Skin epidermis (tissue), 12 donors: ENCODE measurements around the gene PAK1.

Source experiments
- H3K27ac ChIP-seq, 21 experiments: fragments of 200-600 bp; sonication (generic) in 11 of 21; one replicate each; pipeline ENCODE4 v1.5.0; 2020; ENCODE audit warnings: mild to moderate bottlenecking in 3 of 21, inconsistent platforms in 2 of 21, moderate library complexity in 2 of 21
- H3K4me3 ChIP-seq, 7 experiments: fragments of 200-600 bp; sonication (generic) in 2 of 7; one replicate each; pipeline ENCODE4 v1.5.0; 2020; ENCODE audit warnings: inconsistent platforms in 2 of 7, mild to moderate bottlenecking in 2 of 7, moderate library complexity in 1 of 7

Gene PAK1

DNA sequence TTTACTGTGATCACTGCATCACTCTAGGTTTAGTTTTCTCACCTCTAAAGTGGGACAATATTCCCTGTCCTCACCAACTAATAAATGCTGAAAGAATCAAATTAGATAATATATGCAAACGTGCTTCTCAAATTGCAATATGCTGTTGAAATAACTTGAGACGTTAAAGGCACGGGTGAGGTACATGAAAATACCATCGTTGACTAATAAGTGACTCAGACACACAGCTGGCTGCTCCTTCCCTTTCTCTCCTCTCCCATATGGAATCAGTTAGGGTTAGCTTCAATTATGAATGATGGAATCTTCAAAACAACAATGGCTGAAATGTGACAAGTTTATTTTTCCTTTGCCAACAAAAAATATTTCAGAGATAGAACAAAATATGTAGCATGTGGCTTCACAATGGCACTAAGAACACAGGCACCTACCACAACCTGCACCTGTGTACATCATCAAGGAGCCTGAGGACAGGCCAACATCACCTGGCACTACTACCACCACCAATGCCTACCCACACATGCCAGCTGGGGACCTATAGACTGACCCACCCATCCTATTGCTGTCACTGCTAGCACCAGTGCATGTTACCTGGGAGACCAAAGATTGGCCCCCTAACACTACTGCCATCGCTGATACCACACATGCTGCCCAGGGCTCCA lies 186.2 kb downstream of the PAK1 start:
- Histone ChIP-seq H3K27ac (no peak overlapping the region), H3K4me3 (no peak overlapping the region)

DNA sequence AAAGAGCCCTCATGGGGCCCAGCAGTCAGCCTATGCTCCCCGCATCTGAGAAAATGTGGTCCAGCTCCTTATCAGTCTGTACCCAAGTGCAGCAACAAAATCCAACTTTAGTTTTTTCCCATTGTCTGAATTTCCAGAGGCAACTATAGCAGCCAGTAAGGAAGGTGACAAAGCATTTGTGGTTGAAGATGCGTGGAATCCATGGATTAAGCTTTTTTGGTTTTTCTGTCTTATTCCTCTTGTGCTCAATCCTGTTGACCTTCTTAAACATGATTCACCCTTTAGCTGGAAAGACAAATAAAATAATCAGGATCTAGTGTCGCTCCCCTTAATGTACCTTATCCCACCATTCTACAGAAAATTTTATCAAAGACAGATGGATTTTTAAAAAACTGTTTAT lies 186.8 kb downstream of the PAK1 start:
- Histone ChIP-seq H3K4me3 (no peak overlapping the region), H3K27ac (no peak overlapping the region)

DNA sequence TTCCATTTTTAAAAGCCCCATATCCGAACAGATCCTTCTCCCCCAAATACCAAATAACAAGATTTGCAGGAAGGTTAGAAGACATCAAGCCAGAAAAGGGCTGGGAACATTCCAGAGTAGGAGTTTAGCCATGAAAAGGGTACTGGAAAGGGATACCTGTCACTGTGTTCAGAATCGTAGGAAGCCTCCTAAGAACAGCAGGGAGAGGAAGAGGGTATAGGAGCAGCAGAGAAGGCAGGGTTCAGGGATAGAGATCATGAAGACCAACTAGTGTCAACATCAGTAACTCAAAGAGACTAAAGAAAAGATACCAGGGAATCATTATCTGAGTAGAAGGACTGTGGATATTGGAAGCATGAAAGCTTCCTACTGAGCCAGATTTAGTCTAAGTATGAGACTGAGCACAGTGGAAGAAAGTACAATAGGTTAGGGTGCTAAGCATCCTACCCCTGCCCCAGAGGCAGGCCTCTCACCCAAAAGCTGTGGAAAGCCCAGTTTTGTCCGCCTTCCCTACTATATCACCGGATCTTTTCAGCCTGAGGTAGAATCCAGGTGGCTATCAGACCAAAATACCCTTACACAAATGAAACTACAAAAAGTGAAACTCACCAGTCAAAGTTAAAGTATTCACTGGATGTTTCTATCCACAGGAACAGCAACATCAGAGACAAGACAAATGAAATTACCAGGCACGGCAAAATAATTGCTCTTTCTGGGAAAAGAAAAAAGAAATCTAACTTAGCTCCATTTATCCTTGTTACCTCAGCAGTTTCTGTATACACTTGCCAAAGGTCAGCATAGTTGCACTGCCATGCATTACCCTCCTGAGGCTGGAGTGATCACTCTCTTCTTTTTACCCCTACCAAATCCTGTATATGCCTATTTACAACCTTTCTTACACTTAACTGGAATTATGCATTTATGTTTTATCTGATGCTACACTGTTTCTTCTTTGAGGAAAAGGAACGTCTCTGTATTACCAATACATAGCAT lies 189.1 kb downstream of the PAK1 start:
- Histone ChIP-seq H3K4me3 (no peak overlapping the region), H3K27ac (no peak overlapping the region)

DNA sequence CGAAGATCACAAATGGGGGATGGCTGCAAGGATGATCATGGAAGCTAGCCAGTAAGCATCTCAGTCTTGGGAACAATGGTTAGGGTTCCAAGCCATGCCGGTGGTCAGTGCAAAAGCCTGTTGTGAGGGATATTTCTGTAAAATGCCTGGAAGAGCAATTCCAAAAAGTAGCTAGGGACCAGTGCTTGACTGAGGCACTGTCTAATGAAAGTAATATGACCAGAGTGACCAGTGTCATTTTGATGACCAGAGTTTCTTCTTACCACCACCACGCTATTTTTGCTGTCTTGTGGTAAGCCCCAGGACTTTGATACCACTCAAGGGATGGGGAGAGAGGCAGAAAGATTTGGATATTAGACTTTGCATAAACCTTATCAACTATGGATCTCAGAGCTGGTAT lies 190.8 kb downstream of the PAK1 start:
- Histone ChIP-seq H3K4me3 (no peak overlapping the region), H3K27ac (no peak overlapping the region)

DNA sequence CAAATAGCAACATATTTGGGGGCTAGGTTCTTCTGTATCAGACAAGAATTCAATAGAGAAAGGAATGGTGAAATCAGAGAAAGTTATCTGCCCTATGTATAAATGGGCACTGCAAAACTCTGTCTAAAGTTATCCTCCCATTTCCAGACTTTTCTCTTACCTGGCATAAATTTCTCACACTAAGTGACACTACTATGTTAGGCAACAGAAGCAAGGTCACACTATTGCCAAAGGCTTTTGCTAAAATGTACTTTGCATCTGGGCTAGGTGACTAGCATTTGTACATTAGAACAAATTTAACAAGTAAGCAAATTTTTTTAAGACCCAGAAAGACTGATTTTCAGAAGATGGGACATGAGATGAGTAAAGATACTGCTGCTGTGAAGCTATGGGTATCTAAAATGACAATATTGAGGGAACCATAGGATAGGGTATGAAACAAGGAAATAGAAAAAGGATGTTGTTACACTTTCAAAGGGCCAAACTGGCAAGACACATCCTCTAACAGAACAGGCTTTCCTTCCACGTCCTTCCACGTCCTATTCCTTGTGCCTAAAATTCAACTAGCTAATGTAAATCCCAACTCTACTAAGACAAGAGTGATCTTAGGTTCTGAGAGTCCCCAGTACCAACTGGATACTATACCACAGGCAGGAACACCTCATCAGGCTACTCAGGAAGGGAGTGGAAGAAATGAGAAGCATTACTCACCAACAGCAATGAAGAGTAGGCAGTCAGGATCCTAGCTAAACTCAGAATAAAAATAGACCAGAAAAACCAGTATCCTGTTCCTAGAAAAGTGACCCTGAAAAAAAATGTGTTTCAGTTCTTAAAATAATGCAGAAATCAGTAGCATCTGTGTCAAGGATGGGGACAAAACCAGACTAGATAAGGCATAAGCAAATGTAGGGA lies 195.0 kb downstream of the PAK1 start:
- H3K27ac ChIP-seq: no peak overlapping the region
- H3K4me3 ChIP-seq: no peak overlapping the region

DNA sequence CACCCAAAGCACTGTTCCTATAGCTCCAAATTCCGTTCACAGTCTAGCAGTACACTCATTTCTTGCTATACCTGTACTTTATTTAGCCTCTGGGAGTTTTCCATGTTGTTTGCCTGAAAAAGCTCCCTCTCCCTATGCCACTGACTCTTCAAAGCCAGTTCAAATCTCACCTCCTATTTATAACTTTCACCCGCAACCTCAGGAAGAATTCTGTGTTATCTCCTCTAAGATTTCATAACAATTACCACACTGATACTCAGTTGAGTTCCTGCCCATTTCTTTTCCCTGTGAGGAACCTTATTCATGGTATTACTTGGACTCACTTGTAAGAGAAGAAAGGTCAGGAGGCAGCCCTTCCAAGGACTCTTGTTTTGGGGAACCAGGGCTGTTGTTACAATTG lies 197.6 kb downstream of the PAK1 start:
- Histone ChIP-seq H3K27ac (no peak overlapping the region), H3K4me3 (no peak overlapping the region)
